Ovary (tissue), 9 donors: Measurements from ENCODE around the gene ZBTB24. TPM values are rescaled to one million over a fixed set of nuclear protein-coding genes. Genes with fewer than 3 reads are reported as not detected.
"Not testable (repeated sequence)": the region's sequence is repeated elsewhere in the genome, so short reads cannot be mapped to it uniquely, and the experiment has no call there.

Source experiments
- DNase-seq, 5 donors: peaks; one replicate each; pipeline ENCODE4 v3.0.0-alpha.2; 2019 to 2020
- H3K27ac ChIP-seq, 2 donors: fragments of 200-600 bp; one replicate each; pipeline versions ENCODE4 v1.5.1 to v1.8.0; 2019 to 2022
- H3K27me3 ChIP-seq: fragments of 200-600 bp; one replicate; pipeline ENCODE4 v1.8.0; 2022
- H3K36me3 ChIP-seq: fragments of 200-600 bp; sonication (generic); one replicate; pipeline ENCODE4 v1.5.1; 2019
- H3K4me1 ChIP-seq: one replicate; pipeline ENCODE4 v1.8.1; 2013; ENCODE audit warnings: mild to moderate bottlenecking, moderate library complexity; ENCODE audit not compliant: insufficient read depth
- H3K4me3 ChIP-seq: fragments of 200-600 bp; sonication (generic); one replicate; pipeline ENCODE4 v1.5.1; 2017
- H3K9me3 ChIP-seq, 2 donors: fragments of 200-600 bp in 1 of 2; sonication (generic) in 1 of 2; one replicate each; pipeline versions ENCODE4 v1.5.1 to v1.8.1; 2013 to 2019; ENCODE audit warnings: mild to moderate bottlenecking in 1 of 2, moderate library complexity in 1 of 2
- EP300 ChIP-seq: sonication (generic); formaldehyde crosslinking; IDR thresholded peaks from one replicate; pipeline ENCODE4 v1.6.1; 2017; ENCODE audit warnings: antibody characterized with exemption
- POLR2A ChIP-seq: fragments of 450-650 bp; IDR thresholded peaks from one replicate; pipeline ENCODE4 v1.6.1; 2017; ENCODE audit warnings: antibody characterized with exemption, mild to moderate bottlenecking, moderate library complexity
- WGBS, 3 donors: extraction: QIAGEN DNeasy Blood & Tissue Kit in 1 of 3; methylation state at CpG; one replicate each; pipeline versions ENCODE4 v1.1.5 to v1.1.7; 2013 to 2017; 5-methylcytosine and 5-hydroxymethylcytosine counted together
- intact Hi-C, 4 donors: fragments of 100-400 bp; cut with DNase I; formaldehyde crosslinking; loops; one replicate each; pipeline versions ENCODE4 v1.11.0 to v1.15.1; 2022 to 2023
- polyA plus RNA-seq, 2 donors: library from polyadenylated mRNA; stranded (reverse); fragments of 200-250 nt in 1 of 2; fragments of 350-450 nt in 1 of 2; fragmentation: Illumina TruSeq in 1 of 2; extraction: RNeasy Lipid Tissue Mini Kit (QIAGEN cat#74804) in 1 of 2; gene quantifications; one replicate each; pipeline ENCODE4 v1.2.3, GENCODE V29; 2013 to 2014
- total RNA-seq, 7 donors: library from RNA; depleted of rRNA in 2 of 7; stranded (reverse); fragments of >200 nt in 2 of 7; fragmentation: NEBNext Ultra II Directional in 3 of 7; extraction: Animal tissue kit (Norgen Biotek cat#: 25700) in 3 of 7; gene quantifications; one replicate each; pipeline versions ENCODE4 v1.1.0 to v1.2.4, GENCODE V29; 2016 to 2023
- TF ChIP-seq, protein P1 (sequence below), 3 donors: fragments of 450-650 bp in 2 of 3; fragments of 200-600 bp in 1 of 3; IDR thresholded peaks; one replicate each; pipeline versions ENCODE4 v1.5.1 to v1.8.0; 2016 to 2022; ENCODE audit warnings: antibody characterized with exemption in 3 of 3, mild to moderate bottlenecking in 1 of 3
- donor health status: DM: no; HTN: no; CAD: no; lungs with moderate emphysema.
- donor health status: DM: no; HTN: no; CAD: no.
- donor health status: Bipolar disorder and iron deficiency.
- donor health status: DM: yes; HTN: yes; CAD: no.
- donor health status: DM: no; HTN: no; CAD: no.
- donor health status: DM: yes; HTN: yes; CAD: no.

Gene ZBTB24
- total and polyA plus RNA-seq, 9 donors, result 3.5 to 10.2 (median 6.2) TPM

DNA sequence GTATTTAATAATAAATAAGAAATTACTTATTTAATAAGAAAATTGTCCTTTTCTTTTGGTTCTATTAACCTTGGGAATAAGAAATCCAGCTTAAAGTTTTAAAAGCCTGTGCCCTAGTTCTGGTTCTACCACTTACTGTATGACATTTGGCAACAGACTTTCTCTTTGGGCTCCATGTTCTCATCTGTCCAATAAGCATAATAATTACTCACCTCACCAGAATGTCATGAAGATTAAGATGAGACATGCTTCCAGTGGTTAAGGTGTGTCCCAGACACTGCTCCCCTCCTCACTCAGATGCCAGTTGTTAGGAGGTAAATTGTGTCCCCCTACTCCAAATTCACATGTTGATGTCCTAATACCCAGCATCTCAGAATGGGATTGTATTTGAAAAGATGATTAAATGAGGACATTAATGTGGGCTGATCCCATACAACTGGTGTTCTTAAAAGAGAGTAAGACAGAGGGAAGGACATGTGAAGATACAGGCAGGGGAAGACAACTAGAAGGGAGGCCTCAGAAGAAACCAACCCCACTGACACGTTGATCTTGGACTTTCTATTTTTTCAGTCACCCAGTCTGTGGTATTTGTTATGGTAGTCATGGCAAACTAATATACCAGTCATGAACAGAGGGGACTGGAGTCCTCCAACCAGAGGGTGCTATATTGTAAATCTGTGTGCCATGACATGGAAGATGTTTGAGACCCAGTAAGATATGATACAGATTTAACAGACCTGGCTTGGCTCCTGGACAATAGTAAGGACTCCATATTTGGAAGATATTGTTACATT lies 21.1 kb downstream of the ZBTB24 start:
- no peaks in the 10 kb centered on the region for H3K9me3 ChIP-seq
- no peak overlapping the region for H3K27ac ChIP-seq
- DNase-seq, result no peak
- TF ChIP-seq EP300, result no peak
- TF ChIP-seq, protein P1, sequence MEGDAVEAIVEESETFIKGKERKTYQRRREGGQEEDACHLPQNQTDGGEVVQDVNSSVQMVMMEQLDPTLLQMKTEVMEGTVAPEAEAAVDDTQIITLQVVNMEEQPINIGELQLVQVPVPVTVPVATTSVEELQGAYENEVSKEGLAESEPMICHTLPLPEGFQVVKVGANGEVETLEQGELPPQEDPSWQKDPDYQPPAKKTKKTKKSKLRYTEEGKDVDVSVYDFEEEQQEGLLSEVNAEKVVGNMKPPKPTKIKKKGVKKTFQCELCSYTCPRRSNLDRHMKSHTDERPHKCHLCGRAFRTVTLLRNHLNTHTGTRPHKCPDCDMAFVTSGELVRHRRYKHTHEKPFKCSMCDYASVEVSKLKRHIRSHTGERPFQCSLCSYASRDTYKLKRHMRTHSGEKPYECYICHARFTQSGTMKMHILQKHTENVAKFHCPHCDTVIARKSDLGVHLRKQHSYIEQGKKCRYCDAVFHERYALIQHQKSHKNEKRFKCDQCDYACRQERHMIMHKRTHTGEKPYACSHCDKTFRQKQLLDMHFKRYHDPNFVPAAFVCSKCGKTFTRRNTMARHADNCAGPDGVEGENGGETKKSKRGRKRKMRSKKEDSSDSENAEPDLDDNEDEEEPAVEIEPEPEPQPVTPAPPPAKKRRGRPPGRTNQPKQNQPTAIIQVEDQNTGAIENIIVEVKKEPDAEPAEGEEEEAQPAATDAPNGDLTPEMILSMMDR (IDR thresholded peaks at IDR 0.05), result no peak
- TF ChIP-seq POLR2A, result no peak
- intact Hi-C loops, result no loop called here
- no peak overlapping the region for H3K4me3 ChIP-seq
- H3K36me3 ChIP-seq, result no peaks in the 10 kb centered on the region
- H3K4me1 ChIP-seq, result no peaks in the 10 kb centered on the region
- no peaks in the 10 kb centered on the region for H3K27me3 ChIP-seq
- 75 to 92% (median 82%) methylated on average over 1 of the region's 1 CpG for WGBS, 3 donors

DNA sequence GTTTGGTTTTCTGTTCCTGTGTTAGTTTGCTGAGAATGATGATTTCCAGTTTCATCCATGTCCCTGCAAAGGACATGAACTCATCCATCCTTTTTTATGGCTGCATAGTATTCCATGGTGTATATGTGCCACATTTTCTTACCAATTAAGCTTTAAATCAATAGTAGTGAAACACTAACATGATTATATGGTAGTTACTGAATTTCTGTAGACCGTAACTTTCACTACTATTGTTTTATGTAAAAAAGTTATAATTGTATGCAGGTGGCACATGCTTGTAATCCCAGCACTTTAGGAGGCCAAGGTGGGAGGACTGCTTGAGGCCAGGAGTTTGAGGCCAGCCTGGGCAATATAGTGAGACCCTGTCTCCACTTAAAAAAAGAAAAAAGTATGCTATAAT lies 21.8 kb downstream of the ZBTB24 start:
- H3K9me3 ChIP-seq, intact Hi-C loops, H3K27ac ChIP-seq, DNase-seq, H3K4me1 ChIP-seq, H3K36me3 ChIP-seq, H3K4me3 ChIP-seq, H3K27me3 ChIP-seq: not testable (repeated sequence)
- WGBS, 3 donors, result 95 to 100% (median 97%) methylated on average over 1 of the region's 1 CpG

DNA sequence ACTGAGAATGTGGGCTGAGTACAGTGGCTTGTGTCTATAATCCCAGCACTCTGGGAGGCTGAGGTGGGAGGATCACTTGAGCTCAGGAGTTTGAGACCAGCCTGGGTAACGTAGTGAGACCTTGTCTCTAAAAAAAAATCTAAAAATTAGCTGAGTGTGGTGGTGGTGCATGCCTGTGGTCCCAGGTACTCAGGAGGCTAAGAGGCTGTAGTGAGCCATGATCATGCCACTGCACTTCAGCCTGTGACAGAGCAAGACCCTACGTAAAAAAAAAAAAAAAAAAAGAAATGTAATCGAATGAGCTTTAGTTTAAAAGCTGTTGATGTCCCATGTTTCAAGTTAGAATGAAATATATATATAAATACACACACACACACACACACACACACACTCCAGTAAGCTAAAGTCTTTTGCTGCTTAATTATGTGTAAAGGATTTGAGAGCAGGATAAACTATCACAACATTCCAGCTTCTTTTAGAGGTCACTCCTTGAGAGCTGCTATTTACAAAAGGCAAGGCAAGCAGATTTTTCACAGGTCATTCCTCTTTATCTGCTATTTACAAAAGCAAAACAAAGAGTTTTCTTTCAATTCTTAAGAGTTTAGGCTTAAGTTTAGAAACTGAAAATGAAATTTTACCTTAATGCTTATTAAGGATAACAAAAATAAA lies 22.7 kb downstream of the ZBTB24 start:
- 46 to 50% (median 49%) methylated on average over 3 of the region's 3 CpGs for WGBS, 3 donors

DNA sequence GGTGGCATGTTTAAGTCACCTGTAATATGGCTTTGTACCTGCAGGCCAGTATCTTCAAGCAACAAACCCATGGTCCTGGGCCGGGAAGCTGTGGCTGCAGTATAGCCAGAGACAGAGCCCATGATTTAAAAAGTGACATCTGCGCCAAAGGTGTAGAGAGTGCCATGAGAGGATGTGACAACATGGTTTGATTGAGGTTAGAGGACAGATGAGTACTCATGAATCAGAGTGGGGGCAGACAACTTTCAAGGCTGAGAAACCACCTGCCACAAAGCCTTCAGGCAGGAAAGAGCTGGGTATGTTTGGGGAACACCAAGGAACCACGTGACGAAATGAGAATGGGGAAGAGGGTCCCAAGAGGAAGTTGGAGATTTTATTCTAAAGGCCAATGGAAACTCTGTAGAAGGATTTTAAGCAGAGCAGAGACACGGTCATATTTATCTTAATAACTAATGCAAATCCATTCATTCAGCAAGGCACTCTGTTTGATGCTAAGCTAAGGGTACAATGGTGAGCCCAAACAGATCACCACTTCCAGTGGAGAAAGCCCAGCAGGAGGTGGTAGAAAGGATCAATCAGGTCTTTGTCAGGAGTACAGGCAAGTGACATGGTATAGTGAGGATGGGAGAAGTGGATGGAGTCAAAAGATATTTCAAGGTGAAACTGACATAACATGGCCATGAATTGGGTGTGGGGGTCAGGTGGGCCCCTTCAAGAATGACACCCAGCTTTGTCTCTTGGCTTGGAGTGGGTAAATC lies 24.1 kb downstream of the ZBTB24 start:
- intact Hi-C loops, result no loop called here
- no peak overlapping the region for H3K4me3 ChIP-seq
- H3K27me3 ChIP-seq, result no peaks in the 10 kb centered on the region
- H3K27ac ChIP-seq, result no peak overlapping the region
- no peaks in the 10 kb centered on the region for H3K9me3 ChIP-seq
- no peak for DNase-seq
- peaks cover 3% of the 10 kb centered on the region for H3K4me1 ChIP-seq
- WGBS, 3 donors, result 84 to 90% (median 87%) methylated on average over 5 of the region's 5 CpGs
- no peaks in the 10 kb centered on the region for H3K36me3 ChIP-seq
- TF ChIP-seq POLR2A, result no peak
- TF ChIP-seq, protein P1 (IDR thresholded peaks at IDR 0.05), result no peak
- TF ChIP-seq EP300, result no peak

More for the DNA sequence above, 22.7 kb downstream of the ZBTB24 start:
- no peak overlapping the region for H3K4me3 ChIP-seq
- intact Hi-C loops, result no loop called here
- TF ChIP-seq EP300 (no peak), POLR2A (no peak)
- TF ChIP-seq, protein P1 (IDR thresholded peaks at IDR 0.05), result no peak
- H3K9me3 ChIP-seq, result no peaks in the 10 kb centered on the region
- H3K4me1 ChIP-seq, result peaks cover 3% of the 10 kb centered on the region
- H3K27me3 ChIP-seq, result no peaks in the 10 kb centered on the region
- DNase-seq, result no peak
- no peak overlapping the region for H3K27ac ChIP-seq
- H3K36me3 ChIP-seq, result no peaks in the 10 kb centered on the region
